Measurements from ENCODE around the gene ZNF629.
"Not testable (repeated sequence)": the region's sequence is repeated elsewhere in the genome, so short reads cannot be mapped to it uniquely, and the experiment has no call there.

Gene ZNF629

GRCh38 chr16:30808890-30809426, 22.0 kb upstream of the ZNF629 start:
- H3K79me2 ChIP-seq (ENCODE audit: low read length); H3K36me3 ChIP-seq (replicated peaks; ENCODE audit: low read depth, low read length); H3K27me3 ChIP-seq (ENCODE audit: low read depth, low read length); H3K4me2 ChIP-seq (ENCODE audit: low read length); H3K4me1 ChIP-seq (ENCODE audit: low read length); H3K4me3 ChIP-seq (ENCODE audit: low read length); H2AFZ ChIP-seq (ENCODE audit: low read depth, low read length); H3K9ac ChIP-seq (ENCODE audit: low read length); H3K9me3 ChIP-seq (ENCODE audit: insufficient read depth, low read length); H3K27ac ChIP-seq (ENCODE audit: low read length); H4K20me1 ChIP-seq (ENCODE audit: insufficient read depth, low read length): not testable (repeated sequence)

- TF ChIP-seq, protein P1, sequence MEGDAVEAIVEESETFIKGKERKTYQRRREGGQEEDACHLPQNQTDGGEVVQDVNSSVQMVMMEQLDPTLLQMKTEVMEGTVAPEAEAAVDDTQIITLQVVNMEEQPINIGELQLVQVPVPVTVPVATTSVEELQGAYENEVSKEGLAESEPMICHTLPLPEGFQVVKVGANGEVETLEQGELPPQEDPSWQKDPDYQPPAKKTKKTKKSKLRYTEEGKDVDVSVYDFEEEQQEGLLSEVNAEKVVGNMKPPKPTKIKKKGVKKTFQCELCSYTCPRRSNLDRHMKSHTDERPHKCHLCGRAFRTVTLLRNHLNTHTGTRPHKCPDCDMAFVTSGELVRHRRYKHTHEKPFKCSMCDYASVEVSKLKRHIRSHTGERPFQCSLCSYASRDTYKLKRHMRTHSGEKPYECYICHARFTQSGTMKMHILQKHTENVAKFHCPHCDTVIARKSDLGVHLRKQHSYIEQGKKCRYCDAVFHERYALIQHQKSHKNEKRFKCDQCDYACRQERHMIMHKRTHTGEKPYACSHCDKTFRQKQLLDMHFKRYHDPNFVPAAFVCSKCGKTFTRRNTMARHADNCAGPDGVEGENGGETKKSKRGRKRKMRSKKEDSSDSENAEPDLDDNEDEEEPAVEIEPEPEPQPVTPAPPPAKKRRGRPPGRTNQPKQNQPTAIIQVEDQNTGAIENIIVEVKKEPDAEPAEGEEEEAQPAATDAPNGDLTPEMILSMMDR (IDR thresholded peaks at IDR 0.05; ENCODE audit: low read depth, low read length) = no peak
- TF ChIP-seq EZH2phosphoT487 (IDR thresholded peaks at IDR 0.05; ENCODE audit: low read depth) = no peak
- no peak overlapping the region for H3K27ac ChIP-seq (ENCODE audit: low read length)
- H3K36me3 ChIP-seq (replicated peaks; ENCODE audit: low read depth, low read length) = no peaks in the 10 kb centered on the region
- no peaks in the 10 kb centered on the region for H3K4me1 ChIP-seq (ENCODE audit: low read length)
- no peak overlapping the region for H3K4me3 ChIP-seq (ENCODE audit: low read length)
- no peak overlapping the region for H2AFZ ChIP-seq (ENCODE audit: low read depth, low read length)
- H3K79me2 ChIP-seq (ENCODE audit: low read length) = no peaks in the 10 kb centered on the region
- H3K9ac ChIP-seq (ENCODE audit: low read length) = no peak overlapping the region
- no peaks in the 10 kb centered on the region for H3K9me3 ChIP-seq (ENCODE audit: insufficient read depth, low read length)
- no peaks in the 10 kb centered on the region for H4K20me1 ChIP-seq (ENCODE audit: insufficient read depth, low read length)
- H3K27me3 ChIP-seq (ENCODE audit: low read depth, low read length) = no peaks in the 10 kb centered on the region
- no peak overlapping the region for H3K4me2 ChIP-seq (ENCODE audit: low read length)
Measured at GRCh38 chr16:30808146-30808545, 21.1 kb upstream of the ZNF629 start.

DNA sequence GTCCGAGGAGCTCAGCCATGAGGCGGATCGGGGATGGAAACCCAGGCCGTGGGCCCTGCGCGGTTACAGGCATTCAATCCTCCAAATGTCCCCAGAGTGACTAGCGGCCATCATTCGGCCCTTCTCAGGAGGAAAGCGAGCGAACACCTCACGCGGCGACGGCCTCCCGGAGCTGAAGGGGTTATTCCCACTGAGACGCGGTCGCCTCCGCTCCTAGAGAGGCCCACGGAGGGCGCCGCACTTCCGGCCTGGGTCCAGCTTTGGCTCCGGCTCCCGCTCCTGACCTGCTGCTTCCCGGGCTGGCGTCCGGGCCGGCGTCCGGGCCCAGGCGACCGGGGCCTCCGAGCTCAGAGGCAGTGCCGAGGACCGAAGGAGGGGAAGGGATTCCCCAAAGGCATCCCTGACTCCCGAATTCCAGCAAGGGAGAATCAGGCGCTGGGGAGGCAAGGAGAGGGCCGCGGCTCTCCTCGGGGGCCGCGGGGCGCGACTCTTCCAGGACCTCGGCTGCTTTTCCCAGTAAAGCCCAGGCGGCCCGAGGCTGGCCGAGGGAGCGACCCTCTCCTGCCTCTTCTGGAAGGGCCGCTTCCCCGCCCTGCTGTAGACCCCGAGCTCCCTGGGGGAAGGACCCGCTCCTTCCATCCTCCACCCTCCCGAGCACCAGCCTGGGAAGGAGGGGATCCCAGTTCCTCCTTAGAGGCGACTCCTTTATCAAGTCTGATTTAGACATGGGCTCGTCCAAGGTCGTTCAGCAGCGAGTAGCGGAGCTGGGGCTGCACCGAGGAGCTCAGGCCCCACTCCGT, 18.6 kb upstream of the ZNF629 start:
- H3K27me3 ChIP-seq (ENCODE audit: low read depth, low read length) = no peaks in the 10 kb centered on the region
- H3K27ac ChIP-seq (ENCODE audit: low read length) = no peak overlapping the region

GRCh38 chr16:30805056-30805369, 18.0 kb upstream of the ZNF629 start:
- no peak overlapping the region for H3K9ac ChIP-seq (ENCODE audit: low read length)
- H3K4me1 ChIP-seq (ENCODE audit: low read length) = no peaks in the 10 kb centered on the region
- H3K27ac ChIP-seq (ENCODE audit: low read length) = no peak overlapping the region
- no peak overlapping the region for H3K4me2 ChIP-seq (ENCODE audit: low read length)
- H2AFZ ChIP-seq (ENCODE audit: low read depth, low read length) = no peak overlapping the region
- TF ChIP-seq, protein P1 (IDR thresholded peaks at IDR 0.05; ENCODE audit: low read depth, low read length) = no peak
- no peak for TF ChIP-seq EZH2phosphoT487 (IDR thresholded peaks at IDR 0.05; ENCODE audit: low read depth)
- no peaks in the 10 kb centered on the region for H3K36me3 ChIP-seq (replicated peaks; ENCODE audit: low read depth, low read length)
- H3K79me2 ChIP-seq (ENCODE audit: low read length) = no peaks in the 10 kb centered on the region
- no peaks in the 10 kb centered on the region for H3K27me3 ChIP-seq (ENCODE audit: low read depth, low read length)
- H3K4me3 ChIP-seq (ENCODE audit: low read length) = no peak overlapping the region
- no peaks in the 10 kb centered on the region for H4K20me1 ChIP-seq (ENCODE audit: insufficient read depth, low read length)
- no peaks in the 10 kb centered on the region for H3K9me3 ChIP-seq (ENCODE audit: insufficient read depth, low read length)

More for the DNA sequence above, 18.6 kb upstream of the ZNF629 start:
- no peak for TF ChIP-seq EZH2phosphoT487 (IDR thresholded peaks at IDR 0.05; ENCODE audit: low read depth)
- TF ChIP-seq, protein P1 (IDR thresholded peaks at IDR 0.05; ENCODE audit: low read depth, low read length) = no peak
- Histone ChIP-seq H3K36me3 (replicated peaks; ENCODE audit: low read depth, low read length) (no peaks in the 10 kb centered on the region), H3K79me2 (ENCODE audit: low read length) (no peaks in the 10 kb centered on the region), H3K4me2 (ENCODE audit: low read length) (no peak overlapping the region), H3K4me1 (ENCODE audit: low read length) (no peaks in the 10 kb centered on the region), H2AFZ (ENCODE audit: low read depth, low read length) (no peak overlapping the region), H3K9ac (ENCODE audit: low read length) (no peak overlapping the region), H3K9me3 (ENCODE audit: insufficient read depth, low read length) (no peaks in the 10 kb centered on the region), H4K20me1 (ENCODE audit: insufficient read depth, low read length) (no peaks in the 10 kb centered on the region), H3K4me3 (ENCODE audit: low read length) (no peak overlapping the region)
